HEK293 (cell line): ENCODE measurements around the gene SIRT7.

Source experiments
- CTCF ChIA-PET: fragments of 350-600 bp; formaldehyde crosslinking; extraction: SDS; loops from one replicate; lab custom pipeline; 2021; ENCODE audit warnings: antibody characterized with exemption; lab: Yijun Ruan, JAX
- POLR2A ChIA-PET: fragments of 300-600 bp; formaldehyde crosslinking; extraction: SDS; loops from one replicate; lab custom pipeline; 2020; ENCODE audit warnings: antibody characterized with exemption, inconsistent platforms; lab: Yijun Ruan, JAX
- H3K27ac ChIP-seq: fragments of 200-500 bp; sonication (Bioruptor generic); 2 replicates; pipeline ENCODE4 v1.5.1; 2014; ENCODE audit warnings: low read depth, low read length, control low read depth, inconsistent platforms; ENCODE audit errors: extremely low read depth
- H3K36me3 ChIP-seq, 2 experiments: fragments of 200-500 bp in 1 of 2; sonication (Bioruptor generic) in 1 of 2; 1 replicate in 1 of 2; 2 replicates in 1 of 2; pipeline ENCODE4 v1.5.1; 2014 to 2017; ENCODE audit warnings: inconsistent platforms in 2 of 2, low read length in 2 of 2; ENCODE audit not compliant: control insufficient read depth in 2 of 2, insufficient read depth in 1 of 2
- H3K4me1 ChIP-seq: fragments of 200-500 bp; sonication (Bioruptor generic); 2 replicates; pipeline ENCODE4 v1.5.1; 2014; ENCODE audit warnings: mild to moderate bottlenecking, low read length, inconsistent platforms; ENCODE audit not compliant: control insufficient read depth, insufficient read depth
- H3K4me3 ChIP-seq: 2 replicates; pipeline ENCODE4 v1.5.1; 2011; ENCODE audit warnings: low read depth, mild to moderate bottlenecking, control low read depth, low read length, moderate library complexity
- H3K9me3 ChIP-seq: fragments of 200-500 bp; sonication (Bioruptor generic); 2 replicates; pipeline ENCODE4 v1.5.1; 2014; ENCODE audit warnings: low read depth, low read length, inconsistent platforms; ENCODE audit not compliant: control insufficient read depth, insufficient read depth
- KLF1 ChIP-seq: fragments of 450-650 bp; formaldehyde crosslinking; IDR thresholded peaks from 2 replicates; pipeline ENCODE4 v1.5.1; 2016; ENCODE audit warnings: missing biosample characterization, missing genetic modification characterization
- ZBTB20 ChIP-seq: fragments of 450-650 bp; formaldehyde crosslinking; IDR thresholded peaks from 2 replicates; pipeline ENCODE4 v1.5.1; 2016; ENCODE audit warnings: missing biosample characterization, missing genetic modification characterization
- ZNF146 ChIP-seq: fragments of 450-650 bp; formaldehyde crosslinking; IDR thresholded peaks from 2 replicates; pipeline ENCODE4 v1.5.1; 2016; ENCODE audit warnings: missing biosample characterization, missing genetic modification characterization
- ZNF324 ChIP-seq: fragments of 450-650 bp; formaldehyde crosslinking; IDR thresholded peaks from 2 replicates; pipeline ENCODE4 v1.5.1; 2016; ENCODE audit warnings: missing biosample characterization, missing genetic modification characterization
- ZNF398 ChIP-seq: fragments of 450-650 bp; formaldehyde crosslinking; IDR thresholded peaks from 2 replicates; pipeline ENCODE4 v1.5.1; 2017; ENCODE audit warnings: missing biosample characterization, missing genetic modification characterization
- ZNF555 ChIP-seq: fragments of 450-650 bp; formaldehyde crosslinking; conservative IDR thresholded peaks from 2 replicates; pipeline ENCODE4 v1.5.1; 2017; ENCODE audit warnings: missing biosample characterization, mild to moderate bottlenecking, missing genetic modification characterization, inconsistent platforms
- ZNF600 ChIP-seq: fragments of 450-650 bp; formaldehyde crosslinking; IDR thresholded peaks from 2 replicates; pipeline ENCODE4 v1.5.1; 2016; ENCODE audit warnings: missing biosample characterization, missing genetic modification characterization
- ZNF692 ChIP-seq: fragments of 450-650 bp; formaldehyde crosslinking; IDR thresholded peaks from 2 replicates; pipeline ENCODE4 v1.5.1; 2016; ENCODE audit warnings: missing biosample characterization, missing genetic modification characterization
- ZNF777 ChIP-seq: fragments of 450-650 bp; formaldehyde crosslinking; IDR thresholded peaks from 2 replicates; pipeline ENCODE4 v1.5.1; 2017; ENCODE audit warnings: missing biosample characterization, missing genetic modification characterization, borderline replicate concordance
- TF ChIP-seq, protein P1 (sequence below): fragments of 450-650 bp; formaldehyde crosslinking; IDR thresholded peaks from 2 replicates; pipeline ENCODE4 v1.5.1; 2016; ENCODE audit warnings: missing biosample characterization, missing genetic modification characterization
- TF ChIP-seq, protein P2 (sequence below): IDR thresholded peaks from 2 replicates; pipeline ENCODE4 v1.6.1; 2011; ENCODE audit warnings: mild to moderate bottlenecking, low read depth, low read length, borderline replicate concordance
- TF ChIP-seq, protein P3 (sequence below): fragments of 450-650 bp; formaldehyde crosslinking; IDR thresholded peaks from 2 replicates; pipeline ENCODE4 v1.5.1; 2016; ENCODE audit warnings: missing biosample characterization, missing genetic modification characterization
- TF ChIP-seq, protein P4 (sequence below): fragments of 450-650 bp; formaldehyde crosslinking; IDR thresholded peaks from 2 replicates; pipeline ENCODE4 v1.5.1; 2016; ENCODE audit warnings: missing biosample characterization, missing genetic modification characterization, borderline replicate concordance
- TF ChIP-seq, protein P5 (sequence below): fragments of 450-650 bp; formaldehyde crosslinking; optimal IDR thresholded peaks from 2 replicates; pipeline ENCODE3; 2016; ENCODE audit warnings: missing biosample characterization, mild to moderate bottlenecking, missing genetic modification characterization
- TF ChIP-seq, protein P6 (sequence below): fragments of 450-650 bp; formaldehyde crosslinking; IDR thresholded peaks from 2 replicates; pipeline ENCODE4 v1.5.1; 2016; ENCODE audit warnings: missing biosample characterization, missing genetic modification characterization

The SIRT7 gene

GRCh38 chr17:81902023-81902652 lies 15.8 kb downstream of the SIRT7 start, which contains the start of gene NPB:
Gene NPB, plus strand, starts transcription at chr17:81902238. Its CDS starts 40 bp downstream, at chr17:81902278.
- H3K27ac ChIP-seq: no peak within 1 kb of the TSS
- no peak for TF ChIP-seq KLF1
- TF ChIP-seq ZNF692 (tag by site-specific recombination): no peak
- TF ChIP-seq, protein P1, sequence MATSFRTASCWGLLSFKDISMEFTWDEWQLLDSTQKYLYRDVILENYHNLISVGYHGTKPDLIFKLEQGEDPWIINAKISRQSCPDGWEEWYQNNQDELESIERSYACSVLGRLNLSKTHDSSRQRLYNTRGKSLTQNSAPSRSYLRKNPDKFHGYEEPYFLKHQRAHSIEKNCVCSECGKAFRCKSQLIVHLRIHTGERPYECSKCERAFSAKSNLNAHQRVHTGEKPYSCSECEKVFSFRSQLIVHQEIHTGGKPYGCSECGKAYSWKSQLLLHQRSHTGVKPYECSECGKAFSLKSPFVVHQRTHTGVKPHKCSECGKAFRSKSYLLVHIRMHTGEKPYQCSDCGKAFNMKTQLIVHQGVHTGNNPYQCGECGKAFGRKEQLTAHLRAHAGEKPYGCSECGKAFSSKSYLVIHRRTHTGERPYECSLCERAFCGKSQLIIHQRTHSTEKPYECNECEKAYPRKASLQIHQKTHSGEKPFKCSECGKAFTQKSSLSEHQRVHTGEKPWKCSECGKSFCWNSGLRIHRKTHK: no peak
- TF ChIP-seq ZNF146 (tag by site-specific recombination): no peak
- TF ChIP-seq, protein P2, sequence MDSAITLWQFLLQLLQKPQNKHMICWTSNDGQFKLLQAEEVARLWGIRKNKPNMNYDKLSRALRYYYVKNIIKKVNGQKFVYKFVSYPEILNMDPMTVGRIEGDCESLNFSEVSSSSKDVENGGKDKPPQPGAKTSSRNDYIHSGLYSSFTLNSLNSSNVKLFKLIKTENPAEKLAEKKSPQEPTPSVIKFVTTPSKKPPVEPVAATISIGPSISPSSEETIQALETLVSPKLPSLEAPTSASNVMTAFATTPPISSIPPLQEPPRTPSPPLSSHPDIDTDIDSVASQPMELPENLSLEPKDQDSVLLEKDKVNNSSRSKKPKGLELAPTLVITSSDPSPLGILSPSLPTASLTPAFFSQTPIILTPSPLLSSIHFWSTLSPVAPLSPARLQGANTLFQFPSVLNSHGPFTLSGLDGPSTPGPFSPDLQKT: no peak
- TF ChIP-seq ZNF555 (tag by site-specific recombination): no peak
- H3K4me1 ChIP-seq: 0 out of 2 replicates have a peak, but pooled peaks cover 4% of the 10 kb centered on the region
- H3K4me3 ChIP-seq: no peak within 1 kb of the TSS
- ChIA-PET CTCF (no interaction called here), POLR2A (interaction anchor here (1.1 to 2.2 kb wide), 3 partner anchors 8 to 121 kb away, joined by 3 to 6 read pairs (median 4); partner anchors contain the start of genes CENPX and LRRC45)
- no peaks in the 10 kb centered on the region for H3K9me3 ChIP-seq
- H3K36me3 ChIP-seq: peaks cover 13 to 75% of the 10 kb centered on the region in 2 experiments

DNA sequence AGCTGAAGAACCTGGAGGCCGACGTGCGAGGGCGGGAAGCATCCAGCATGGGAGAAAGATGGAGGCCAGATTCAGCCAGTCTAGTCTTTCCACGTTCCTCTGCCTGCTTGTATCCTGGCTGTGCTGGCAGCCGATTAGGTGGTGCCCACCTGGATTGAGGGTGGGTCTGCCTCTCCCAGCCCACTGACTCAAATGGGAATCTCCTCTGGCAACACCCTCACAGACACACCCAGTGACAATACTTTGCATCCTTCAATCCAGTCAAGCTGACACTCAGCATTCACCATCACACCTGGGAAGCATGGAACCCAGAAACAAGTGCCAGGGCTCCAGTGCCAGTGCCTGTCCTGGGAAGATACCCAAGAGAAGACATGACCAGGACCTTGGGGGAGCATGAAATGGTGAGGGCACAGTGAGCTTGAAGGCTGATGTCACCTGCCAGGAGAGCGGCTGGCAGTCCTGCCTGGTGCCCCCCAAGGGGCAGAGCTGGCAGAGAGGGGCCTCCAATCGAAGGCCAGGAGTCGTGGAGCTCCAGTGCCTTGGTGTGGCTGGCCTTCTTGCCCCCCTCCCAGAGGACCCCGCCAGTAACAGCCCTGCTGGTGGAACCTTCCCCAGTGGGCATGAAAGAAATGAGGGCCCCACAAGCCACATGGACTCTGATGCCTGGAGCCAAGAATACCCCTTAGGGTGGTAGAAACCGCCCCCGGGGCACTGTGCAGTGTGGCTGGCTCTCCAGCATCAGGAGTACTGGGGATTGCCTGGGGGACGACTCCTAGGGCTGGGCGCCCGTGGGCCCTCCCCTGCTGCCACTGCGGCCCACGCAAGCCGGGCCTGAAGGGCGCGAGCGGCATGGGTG lies 16.6 kb downstream of the SIRT7 start:
- ChIA-PET CTCF (interaction anchor here (0.9 kb wide), 1 partner anchor 205 kb away, joined by 5 read pairs; no protein-coding TSS in a partner anchor), POLR2A (interaction anchor here (1.1 to 2.2 kb wide), 2 partner anchors 8 to 121 kb away, joined by 4 to 6 read pairs; partner anchors contain the start of genes CENPX and LRRC45)
- H3K4me3 ChIP-seq: no peak overlapping the region
- H3K9me3 ChIP-seq: no peaks in the 10 kb centered on the region
- 0 out of 2 replicates have a peak, but pooled peaks cover 4% of the 10 kb centered on the region for H3K4me1 ChIP-seq
- peaks cover 20 to 72% of the 10 kb centered on the region in 2 experiments for H3K36me3 ChIP-seq
- H3K27ac ChIP-seq: no peak overlapping the region
- no peak for TF ChIP-seq ZNF324 (tag by site-specific recombination)
- TF ChIP-seq, protein P3, sequence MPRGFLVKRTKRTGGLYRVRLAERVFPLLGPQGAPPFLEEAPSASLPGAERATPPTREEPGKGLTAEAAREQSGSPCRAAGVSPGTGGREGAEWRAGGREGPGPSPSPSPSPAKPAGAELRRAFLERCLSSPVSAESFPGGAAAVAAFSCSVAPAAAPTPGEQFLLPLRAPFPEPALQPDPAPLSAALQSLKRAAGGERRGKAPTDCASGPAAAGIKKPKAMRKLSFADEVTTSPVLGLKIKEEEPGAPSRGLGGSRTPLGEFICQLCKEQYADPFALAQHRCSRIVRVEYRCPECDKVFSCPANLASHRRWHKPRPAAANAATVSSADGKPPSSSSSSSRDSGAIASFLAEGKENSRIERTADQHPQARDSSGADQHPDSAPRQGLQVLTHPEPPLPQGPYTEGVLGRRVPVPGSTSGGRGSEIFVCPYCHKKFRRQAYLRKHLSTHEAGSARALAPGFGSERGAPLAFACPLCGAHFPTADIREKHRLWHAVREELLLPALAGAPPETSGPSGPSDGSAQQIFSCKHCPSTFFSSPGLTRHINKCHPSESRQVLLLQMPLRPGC: no peak
- TF ChIP-seq, protein P4, sequence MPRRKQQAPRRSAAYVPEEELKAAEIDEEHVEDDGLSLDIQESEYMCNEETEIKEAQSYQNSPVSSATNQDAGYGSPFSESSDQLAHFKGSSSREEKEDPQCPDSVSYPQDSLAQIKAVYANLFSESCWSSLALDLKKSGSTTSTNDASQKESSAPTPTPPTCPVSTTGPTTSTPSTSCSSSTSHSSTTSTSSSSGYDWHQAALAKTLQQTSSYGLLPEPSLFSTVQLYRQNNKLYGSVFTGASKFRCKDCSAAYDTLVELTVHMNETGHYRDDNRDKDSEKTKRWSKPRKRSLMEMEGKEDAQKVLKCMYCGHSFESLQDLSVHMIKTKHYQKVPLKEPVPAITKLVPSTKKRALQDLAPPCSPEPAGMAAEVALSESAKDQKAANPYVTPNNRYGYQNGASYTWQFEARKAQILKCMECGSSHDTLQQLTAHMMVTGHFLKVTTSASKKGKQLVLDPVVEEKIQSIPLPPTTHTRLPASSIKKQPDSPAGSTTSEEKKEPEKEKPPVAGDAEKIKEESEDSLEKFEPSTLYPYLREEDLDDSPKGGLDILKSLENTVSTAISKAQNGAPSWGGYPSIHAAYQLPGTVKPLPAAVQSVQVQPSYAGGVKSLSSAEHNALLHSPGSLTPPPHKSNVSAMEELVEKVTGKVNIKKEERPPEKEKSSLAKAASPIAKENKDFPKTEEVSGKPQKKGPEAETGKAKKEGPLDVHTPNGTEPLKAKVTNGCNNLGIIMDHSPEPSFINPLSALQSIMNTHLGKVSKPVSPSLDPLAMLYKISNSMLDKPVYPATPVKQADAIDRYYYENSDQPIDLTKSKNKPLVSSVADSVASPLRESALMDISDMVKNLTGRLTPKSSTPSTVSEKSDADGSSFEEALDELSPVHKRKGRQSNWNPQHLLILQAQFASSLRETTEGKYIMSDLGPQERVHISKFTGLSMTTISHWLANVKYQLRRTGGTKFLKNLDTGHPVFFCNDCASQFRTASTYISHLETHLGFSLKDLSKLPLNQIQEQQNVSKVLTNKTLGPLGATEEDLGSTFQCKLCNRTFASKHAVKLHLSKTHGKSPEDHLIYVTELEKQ (tag by site-specific recombination): no peak
- no peak for TF ChIP-seq ZNF600
- TF ChIP-seq, protein P5, sequence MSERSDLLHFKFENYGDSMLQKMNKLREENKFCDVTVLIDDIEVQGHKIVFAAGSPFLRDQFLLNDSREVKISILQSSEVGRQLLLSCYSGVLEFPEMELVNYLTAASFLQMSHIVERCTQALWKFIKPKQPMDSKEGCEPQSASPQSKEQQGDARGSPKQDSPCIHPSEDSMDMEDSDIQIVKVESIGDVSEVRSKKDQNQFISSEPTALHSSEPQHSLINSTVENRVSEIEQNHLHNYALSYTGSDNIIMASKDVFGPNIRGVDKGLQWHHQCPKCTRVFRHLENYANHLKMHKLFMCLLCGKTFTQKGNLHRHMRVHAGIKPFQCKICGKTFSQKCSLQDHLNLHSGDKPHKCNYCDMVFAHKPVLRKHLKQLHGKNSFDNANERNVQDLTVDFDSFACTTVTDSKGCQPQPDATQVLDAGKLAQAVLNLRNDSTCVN (tag by site-specific recombination): no peak
- TF ChIP-seq, protein P6, sequence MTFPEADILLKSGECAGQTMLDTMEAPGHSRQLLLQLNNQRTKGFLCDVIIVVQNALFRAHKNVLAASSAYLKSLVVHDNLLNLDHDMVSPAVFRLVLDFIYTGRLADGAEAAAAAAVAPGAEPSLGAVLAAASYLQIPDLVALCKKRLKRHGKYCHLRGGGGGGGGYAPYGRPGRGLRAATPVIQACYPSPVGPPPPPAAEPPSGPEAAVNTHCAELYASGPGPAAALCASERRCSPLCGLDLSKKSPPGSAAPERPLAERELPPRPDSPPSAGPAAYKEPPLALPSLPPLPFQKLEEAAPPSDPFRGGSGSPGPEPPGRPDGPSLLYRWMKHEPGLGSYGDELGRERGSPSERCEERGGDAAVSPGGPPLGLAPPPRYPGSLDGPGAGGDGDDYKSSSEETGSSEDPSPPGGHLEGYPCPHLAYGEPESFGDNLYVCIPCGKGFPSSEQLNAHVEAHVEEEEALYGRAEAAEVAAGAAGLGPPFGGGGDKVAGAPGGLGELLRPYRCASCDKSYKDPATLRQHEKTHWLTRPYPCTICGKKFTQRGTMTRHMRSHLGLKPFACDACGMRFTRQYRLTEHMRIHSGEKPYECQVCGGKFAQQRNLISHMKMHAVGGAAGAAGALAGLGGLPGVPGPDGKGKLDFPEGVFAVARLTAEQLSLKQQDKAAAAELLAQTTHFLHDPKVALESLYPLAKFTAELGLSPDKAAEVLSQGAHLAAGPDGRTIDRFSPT (tag by site-specific recombination): peak; percentile 67; the same call in 1 of the 2 replicates
- TF ChIP-seq ZBTB20 (tag by site-specific recombination): no peak
- TF ChIP-seq ZNF777 (tag by site-specific recombination): no peak
- no peak for TF ChIP-seq ZNF146 (tag by site-specific recombination)
- TF ChIP-seq ZNF398 (tag by site-specific recombination): no peak
